LNCAP (cell line): ENCODE measurements around the gene CDK15.

Experiments used
- TF ChIP-seq, protein P1 (sequence below): fragments of 450-650 bp; IDR thresholded peaks from 2 replicates; pipeline ENCODE4 v1.5.1; 2017; ENCODE audit warnings: mild to moderate bottlenecking

Gene CDK15

GRCh38 chr2:201891676-201892075 is 85.3 kb downstream of the CDK15 start:
- TF ChIP-seq, protein P1, sequence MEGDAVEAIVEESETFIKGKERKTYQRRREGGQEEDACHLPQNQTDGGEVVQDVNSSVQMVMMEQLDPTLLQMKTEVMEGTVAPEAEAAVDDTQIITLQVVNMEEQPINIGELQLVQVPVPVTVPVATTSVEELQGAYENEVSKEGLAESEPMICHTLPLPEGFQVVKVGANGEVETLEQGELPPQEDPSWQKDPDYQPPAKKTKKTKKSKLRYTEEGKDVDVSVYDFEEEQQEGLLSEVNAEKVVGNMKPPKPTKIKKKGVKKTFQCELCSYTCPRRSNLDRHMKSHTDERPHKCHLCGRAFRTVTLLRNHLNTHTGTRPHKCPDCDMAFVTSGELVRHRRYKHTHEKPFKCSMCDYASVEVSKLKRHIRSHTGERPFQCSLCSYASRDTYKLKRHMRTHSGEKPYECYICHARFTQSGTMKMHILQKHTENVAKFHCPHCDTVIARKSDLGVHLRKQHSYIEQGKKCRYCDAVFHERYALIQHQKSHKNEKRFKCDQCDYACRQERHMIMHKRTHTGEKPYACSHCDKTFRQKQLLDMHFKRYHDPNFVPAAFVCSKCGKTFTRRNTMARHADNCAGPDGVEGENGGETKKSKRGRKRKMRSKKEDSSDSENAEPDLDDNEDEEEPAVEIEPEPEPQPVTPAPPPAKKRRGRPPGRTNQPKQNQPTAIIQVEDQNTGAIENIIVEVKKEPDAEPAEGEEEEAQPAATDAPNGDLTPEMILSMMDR: no peak

DNA sequence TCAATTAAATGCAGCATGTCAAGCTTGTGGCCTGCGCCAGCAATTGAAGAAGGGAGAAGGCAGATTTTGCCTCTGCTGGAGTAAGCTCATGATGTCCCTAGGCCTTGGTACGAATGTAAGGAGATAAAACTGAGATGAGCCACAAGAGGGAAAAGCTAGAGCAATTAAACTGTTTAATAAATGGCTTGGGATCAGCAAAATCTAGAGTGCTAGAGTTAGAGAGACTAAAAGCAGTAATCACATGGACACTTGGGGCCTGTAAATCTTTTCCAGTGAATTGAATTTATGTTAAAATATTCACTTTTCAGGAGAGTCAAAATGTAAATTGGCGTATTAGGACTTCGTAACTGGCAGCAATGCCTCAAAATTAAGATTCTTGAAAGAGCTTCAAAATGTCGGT is 86.2 kb downstream of the CDK15 start:
- TF ChIP-seq, protein P1: no peak

GRCh38 chr2:201900362-201900761 is 94.0 kb downstream of the CDK15 start:
- TF ChIP-seq, protein P1: no peak

- TF ChIP-seq, protein P1: no peak
These were observed 95.4 kb downstream of the CDK15 start for GRCh38 chr2:201901786-201902185.

- TF ChIP-seq, protein P1: no peak
These were observed 98.4 kb downstream of the CDK15 start for GRCh38 chr2:201904538-201905420.

GRCh38 chr2:201906777-201907562 is 100.6 kb downstream of the CDK15 start:
- TF ChIP-seq, protein P1: no peak

GRCh38 chr2:201907563-201907881 is 101.2 kb downstream of the CDK15 start:
- TF ChIP-seq, protein P1: no peak
